Measurements from ENCODE around the gene BRPF1. TPM values are rescaled to one million over a fixed set of nuclear protein-coding genes. Genes with fewer than 3 reads are reported as not detected.

BRPF1 gene
- total RNA-seq, 4 donors from 2014 or later: 18.0 to 25.4 (median 21.6) TPM

DNA sequence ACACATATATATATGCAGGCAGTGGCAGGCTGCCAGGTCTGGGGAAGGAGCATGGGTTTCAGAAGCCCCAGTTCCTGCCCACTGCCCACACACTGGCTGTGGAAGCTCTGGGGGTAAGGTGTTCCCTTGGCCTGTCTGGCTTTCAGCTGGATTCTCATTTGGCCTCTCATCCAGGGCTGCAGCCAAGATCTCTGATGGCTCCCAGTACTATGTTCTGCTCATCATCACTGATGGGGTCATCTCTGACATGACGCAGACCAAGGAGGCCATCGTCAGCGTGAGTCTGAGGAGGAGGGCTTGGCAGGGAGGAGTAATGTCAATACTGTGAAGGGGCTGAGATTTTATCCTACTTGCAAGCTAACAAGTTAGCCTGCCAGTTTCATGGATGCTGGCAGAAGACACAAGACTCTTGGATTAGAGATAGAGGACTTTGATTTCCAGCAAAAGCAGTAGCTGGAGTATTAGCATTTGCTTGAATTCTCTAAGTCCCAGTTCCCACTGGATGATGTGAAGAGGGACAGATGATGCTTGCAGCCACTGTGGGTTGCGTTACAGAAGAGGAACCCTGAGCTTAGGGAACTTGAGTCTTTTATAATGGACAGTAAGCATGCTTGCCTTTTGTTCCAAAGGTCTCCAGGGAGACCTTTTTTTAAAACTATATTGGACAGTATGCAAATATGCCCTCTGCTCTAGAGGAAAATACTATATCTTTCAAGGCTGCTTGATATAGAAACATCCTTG, 5.6 kb upstream of the BRPF1 start:
- TF ChIP-seq POLR2A (IDR thresholded peaks at IDR 0.05) (no peak), EP300 (IDR thresholded peaks at IDR 0.05) (no peak), POLR2AphosphoS5 (IDR thresholded peaks at IDR 0.05) (no peak)
- TF ChIP-seq, protein P1, sequence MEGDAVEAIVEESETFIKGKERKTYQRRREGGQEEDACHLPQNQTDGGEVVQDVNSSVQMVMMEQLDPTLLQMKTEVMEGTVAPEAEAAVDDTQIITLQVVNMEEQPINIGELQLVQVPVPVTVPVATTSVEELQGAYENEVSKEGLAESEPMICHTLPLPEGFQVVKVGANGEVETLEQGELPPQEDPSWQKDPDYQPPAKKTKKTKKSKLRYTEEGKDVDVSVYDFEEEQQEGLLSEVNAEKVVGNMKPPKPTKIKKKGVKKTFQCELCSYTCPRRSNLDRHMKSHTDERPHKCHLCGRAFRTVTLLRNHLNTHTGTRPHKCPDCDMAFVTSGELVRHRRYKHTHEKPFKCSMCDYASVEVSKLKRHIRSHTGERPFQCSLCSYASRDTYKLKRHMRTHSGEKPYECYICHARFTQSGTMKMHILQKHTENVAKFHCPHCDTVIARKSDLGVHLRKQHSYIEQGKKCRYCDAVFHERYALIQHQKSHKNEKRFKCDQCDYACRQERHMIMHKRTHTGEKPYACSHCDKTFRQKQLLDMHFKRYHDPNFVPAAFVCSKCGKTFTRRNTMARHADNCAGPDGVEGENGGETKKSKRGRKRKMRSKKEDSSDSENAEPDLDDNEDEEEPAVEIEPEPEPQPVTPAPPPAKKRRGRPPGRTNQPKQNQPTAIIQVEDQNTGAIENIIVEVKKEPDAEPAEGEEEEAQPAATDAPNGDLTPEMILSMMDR (IDR thresholded peaks at IDR 0.05): no peak
- no peak for ATAC-seq
- no peaks in the 10 kb centered on the region for H3K36me3 ChIP-seq
- H3K4me3 ChIP-seq: no peak overlapping the region
- H3K27ac ChIP-seq: no peak overlapping the region
- H3K4me1 ChIP-seq: peaks cover 0 to 12% (median 0%) of the 10 kb centered on the region in 3 donors
- H3K27me3 ChIP-seq: no peaks in the 10 kb centered on the region
- H3K9me3 ChIP-seq: no peaks in the 10 kb centered on the region
- WGBS, 2 donors (ENCODE audit: low coverage in 1 of 2): 75 to 78% methylated on average over 1 of the region's 4 CpGs

DNA sequence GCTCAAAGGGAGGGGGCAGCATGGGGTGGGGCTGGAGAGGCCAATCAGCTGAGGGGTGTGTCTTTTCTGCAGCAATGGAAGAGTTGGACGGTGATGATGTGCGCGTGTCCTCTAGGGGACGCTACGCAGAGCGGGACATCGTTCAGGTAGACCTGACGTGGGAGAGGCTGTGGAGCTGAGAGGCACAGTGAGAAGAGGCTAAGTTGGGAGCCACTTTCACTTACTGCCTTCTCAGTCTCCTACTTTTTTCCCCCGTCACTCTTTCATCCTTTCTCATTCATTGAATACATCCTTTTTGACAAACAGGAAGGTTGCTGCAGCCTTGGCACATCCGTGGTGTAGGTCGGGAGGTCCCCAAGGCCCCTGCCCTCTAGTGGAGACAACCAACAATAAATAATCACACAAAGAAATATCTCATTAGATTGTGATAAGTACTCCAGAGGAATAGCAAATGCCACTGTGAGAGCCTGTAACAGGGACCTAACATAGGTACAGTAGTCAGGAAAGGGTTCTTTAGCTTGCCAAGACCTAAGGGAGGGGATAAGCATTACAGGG, 4.4 kb upstream of the BRPF1 start:
- Histone ChIP-seq H3K27ac (no peak overlapping the region), H3K27me3 (no peaks in the 10 kb centered on the region), H3K36me3 (no peaks in the 10 kb centered on the region), H3K4me1 (peaks cover 0 to 13% (median 0%) of the 10 kb centered on the region in 3 donors), H3K4me3 (no peak overlapping the region), H3K9me3 (no peaks in the 10 kb centered on the region)
- TF ChIP-seq POLR2AphosphoS5 (IDR thresholded peaks at IDR 0.05): no peak
- TF ChIP-seq, protein P1 (IDR thresholded peaks at IDR 0.05): no peak
- no peak for TF ChIP-seq POLR2A (IDR thresholded peaks at IDR 0.05)
- no peak for TF ChIP-seq EP300 (IDR thresholded peaks at IDR 0.05)
- WGBS, 2 donors (ENCODE audit: low coverage in 1 of 2): 6 to 8% methylated on average over 6 to 9 of the region's 11 CpGs
- no peak for ATAC-seq

DNA sequence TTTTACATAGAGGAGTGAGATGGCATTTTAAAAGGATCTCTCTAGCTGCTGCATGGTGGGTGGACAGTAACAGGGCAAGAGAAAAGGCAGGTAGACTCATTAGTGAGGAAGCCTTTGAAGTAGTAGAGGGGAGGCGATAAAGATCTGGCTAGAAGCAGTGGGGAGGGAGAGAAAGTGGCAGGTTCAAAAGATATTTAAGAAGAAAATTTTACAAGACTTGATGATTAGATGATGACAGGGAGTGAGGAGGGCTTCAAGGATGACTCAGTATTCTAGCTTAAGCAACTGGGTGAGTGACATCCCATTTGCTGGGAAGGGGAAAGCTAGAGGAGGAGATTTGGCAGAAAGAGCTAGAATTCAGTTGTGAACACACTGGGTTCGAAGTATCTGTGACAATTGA, 3.8 kb upstream of the BRPF1 start:
- Histone ChIP-seq H3K36me3 (no peaks in the 10 kb centered on the region), H3K4me3 (no peak overlapping the region), H3K4me1 (peaks cover 0 to 20% (median 5%) of the 10 kb centered on the region in 3 donors), H3K9me3 (no peaks in the 10 kb centered on the region), H3K27me3 (no peaks in the 10 kb centered on the region), H3K27ac (no peak overlapping the region)
- no peak for ATAC-seq
- WGBS, 2 donors (ENCODE audit: low coverage in 1 of 2): 87 to 100% methylated on average over 1 to 2 of the region's 2 CpGs
- TF ChIP-seq EP300 (IDR thresholded peaks at IDR 0.05) (no peak), POLR2AphosphoS5 (IDR thresholded peaks at IDR 0.05) (no peak), POLR2A (IDR thresholded peaks at IDR 0.05) (no peak)
- TF ChIP-seq, protein P1 (IDR thresholded peaks at IDR 0.05): no peak

DNA sequence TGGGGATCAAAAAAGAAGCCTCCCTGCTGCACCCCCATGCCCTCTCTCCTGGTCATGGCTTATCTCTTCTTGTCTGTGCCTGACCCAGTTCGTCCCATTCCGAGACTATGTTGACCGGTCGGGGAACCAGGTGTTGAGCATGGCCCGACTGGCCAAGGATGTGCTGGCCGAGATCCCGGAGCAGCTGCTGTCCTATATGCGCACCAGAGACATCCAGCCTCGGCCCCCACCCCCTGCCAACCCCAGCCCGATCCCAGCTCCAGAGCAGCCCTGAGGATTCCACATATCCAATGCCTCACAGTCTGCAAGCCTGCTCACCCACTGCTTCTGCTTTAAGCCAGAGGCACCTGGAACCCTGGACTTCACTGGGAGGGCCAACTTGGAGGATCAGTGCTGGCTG, 2.1 kb upstream of the BRPF1 start:
- Histone ChIP-seq H3K36me3 (peaks cover 0 to 5% of the 10 kb centered on the region in 2 donors), H3K27me3 (no peaks in the 10 kb centered on the region), H3K4me1 (peaks cover 3 to 36% (median 14%) of the 10 kb centered on the region in 3 donors), H3K4me3 (no peak overlapping the region), H3K27ac (no peak overlapping the region), H3K9me3 (no peaks in the 10 kb centered on the region)
- no peak for ATAC-seq
- WGBS, 2 donors (ENCODE audit: low coverage in 1 of 2): 87% methylated on average over 4 of the region's 10 CpGs; no CpG with 5 or more reads in 1 of the 2 donors
- no peak for TF ChIP-seq POLR2A (IDR thresholded peaks at IDR 0.05)
- no peak for TF ChIP-seq POLR2AphosphoS5 (IDR thresholded peaks at IDR 0.05)
- no peak for TF ChIP-seq EP300 (IDR thresholded peaks at IDR 0.05)
- TF ChIP-seq, protein P1 (IDR thresholded peaks at IDR 0.05): no peak
